Lung (tissue), 12 donors: Measurements from ENCODE around the gene NMT2. TPM values are rescaled to one million over a fixed set of nuclear protein-coding genes. Genes with fewer than 3 reads are reported as not detected.

Experiments used
- ATAC-seq: fragments of 200-7000 bp; cut with Tn5 transposase; one replicate; pipeline ENCODE4 v1.9.1; 2020; ENCODE audit warnings: moderate number of reproducible peaks; ENCODE audit not compliant: insufficient read depth, low FRiP score
- DNase-seq, 3 donors: peaks; one replicate each; pipeline ENCODE4 v3.0.0-alpha.2; 2013 to 2017
- H3K27ac ChIP-seq, 2 donors: one replicate each; pipeline ENCODE4 v1.5.1; 2013; ENCODE audit warnings: mild to moderate bottlenecking in 2 of 2, moderate library complexity in 2 of 2, control low read depth in 1 of 2, inconsistent platforms in 1 of 2, low read depth in 1 of 2, low read length in 1 of 2
- H3K27me3 ChIP-seq, 3 donors: one replicate each; pipeline ENCODE4 v1.5.1; 2013; ENCODE audit warnings: low read length in 2 of 3; ENCODE audit not compliant: control insufficient read depth in 3 of 3, insufficient read depth in 3 of 3
- H3K36me3 ChIP-seq, 4 donors: one replicate each; pipeline ENCODE4 v1.5.1; 2013; ENCODE audit warnings: low read length in 4 of 4, mild to moderate bottlenecking in 1 of 4, moderate library complexity in 1 of 4; ENCODE audit not compliant: control insufficient read depth in 4 of 4, insufficient read depth in 4 of 4
- H3K4me1 ChIP-seq, 5 donors: one replicate each; pipeline ENCODE4 v1.5.1; 2013; ENCODE audit warnings: low read length in 5 of 5, mild to moderate bottlenecking in 2 of 5, moderate library complexity in 1 of 5; ENCODE audit not compliant: control insufficient read depth in 5 of 5, insufficient read depth in 5 of 5
- H3K4me3 ChIP-seq: one replicate; pipeline ENCODE4 v1.5.1; 2013; ENCODE audit warnings: mild to moderate bottlenecking, control low read depth, moderate library complexity
- H3K9ac ChIP-seq, 2 donors: one replicate each; pipeline ENCODE4 v1.5.1; 2013; ENCODE audit warnings: low read length in 2 of 2, control low read depth in 1 of 2; ENCODE audit not compliant: insufficient read depth in 1 of 2
- H3K9me3 ChIP-seq, 4 donors: one replicate each; pipeline ENCODE4 v1.5.1; 2013; ENCODE audit warnings: low read length in 3 of 4, mild to moderate bottlenecking in 1 of 4, moderate library complexity in 1 of 4; ENCODE audit not compliant: control insufficient read depth in 4 of 4, insufficient read depth in 3 of 4
- WGBS, 2 donors: extraction: QIAGEN DNeasy Blood & Tissue Kit; methylation state at CpG; one replicate each; pipeline ENCODE4 v1.1.7; 2013; 5-methylcytosine and 5-hydroxymethylcytosine counted together
- polyA plus RNA-seq, 2 donors: library from polyadenylated mRNA; stranded (reverse); fragments of 200-250 nt; gene quantifications; one replicate each; pipeline ENCODE4 v1.2.1, GENCODE V29; 2013
- total RNA-seq, 2 donors: library from RNA; depleted of rRNA in 1 of 2; stranded (reverse); fragments of >200 nt in 1 of 2; gene quantifications; one replicate each; pipeline ENCODE4 v1.2.1, GENCODE V29; 2014 to 2021
- TF ChIP-seq, protein P1 (sequence below): IDR thresholded peaks from 2 replicates; pipeline ENCODE4 v1.5.1; 2012; ENCODE audit warnings: mild to moderate bottlenecking; ENCODE audit errors: control extremely low read depth, extremely low read depth
- donor health status: control.
- donor health status: control.
- donor health status: Bipolar disorder and iron deficiency.
- donor health status: healthy.
- donor health status: DM: yes; HTN: yes; CAD: no.

Gene NMT2
- total and polyA plus RNA-seq, 4 donors: 3.5 to 20.0 (median 6.4) TPM

DNA sequence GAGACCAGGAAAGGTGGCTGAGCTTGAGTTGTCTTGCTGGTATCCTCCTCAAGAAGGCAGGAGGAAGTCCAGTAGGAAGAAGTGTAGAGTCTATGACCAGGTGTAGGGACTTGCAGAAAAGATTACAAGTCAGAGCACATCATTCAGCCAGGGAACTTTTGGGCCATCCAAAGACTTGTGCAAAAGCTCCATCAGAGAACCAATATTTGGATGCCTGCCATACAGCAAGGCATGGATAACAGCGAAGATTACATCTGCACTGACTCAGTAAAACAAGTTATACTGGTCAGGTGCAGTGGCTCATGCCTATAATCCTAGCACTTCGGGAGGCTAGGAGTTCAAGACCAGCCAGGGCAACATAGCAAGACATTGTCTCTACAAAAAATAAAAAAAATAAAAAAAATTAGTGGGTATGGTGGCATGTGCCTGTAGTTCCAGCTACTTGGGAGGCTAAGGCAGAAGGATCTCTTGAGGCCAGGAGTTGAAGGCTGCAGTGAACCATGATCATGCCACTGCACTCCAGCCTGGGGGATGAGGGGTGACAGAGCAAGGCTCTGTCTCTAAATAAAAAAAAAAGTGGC lies 13.2 kb upstream of the NMT2 start:
- H3K4me3 ChIP-seq: no peak overlapping the region
- H3K9me3 ChIP-seq: peaks cover 0 to 2% (median 0%) of the 10 kb centered on the region in 4 donors
- no peaks in the 10 kb centered on the region for H3K36me3 ChIP-seq
- DNase-seq: no peak
- 87 to 90% methylated on average over 2 of the region's 2 CpGs for WGBS, 2 donors
- H3K9ac ChIP-seq: no peak overlapping the region
- TF ChIP-seq, protein P1, sequence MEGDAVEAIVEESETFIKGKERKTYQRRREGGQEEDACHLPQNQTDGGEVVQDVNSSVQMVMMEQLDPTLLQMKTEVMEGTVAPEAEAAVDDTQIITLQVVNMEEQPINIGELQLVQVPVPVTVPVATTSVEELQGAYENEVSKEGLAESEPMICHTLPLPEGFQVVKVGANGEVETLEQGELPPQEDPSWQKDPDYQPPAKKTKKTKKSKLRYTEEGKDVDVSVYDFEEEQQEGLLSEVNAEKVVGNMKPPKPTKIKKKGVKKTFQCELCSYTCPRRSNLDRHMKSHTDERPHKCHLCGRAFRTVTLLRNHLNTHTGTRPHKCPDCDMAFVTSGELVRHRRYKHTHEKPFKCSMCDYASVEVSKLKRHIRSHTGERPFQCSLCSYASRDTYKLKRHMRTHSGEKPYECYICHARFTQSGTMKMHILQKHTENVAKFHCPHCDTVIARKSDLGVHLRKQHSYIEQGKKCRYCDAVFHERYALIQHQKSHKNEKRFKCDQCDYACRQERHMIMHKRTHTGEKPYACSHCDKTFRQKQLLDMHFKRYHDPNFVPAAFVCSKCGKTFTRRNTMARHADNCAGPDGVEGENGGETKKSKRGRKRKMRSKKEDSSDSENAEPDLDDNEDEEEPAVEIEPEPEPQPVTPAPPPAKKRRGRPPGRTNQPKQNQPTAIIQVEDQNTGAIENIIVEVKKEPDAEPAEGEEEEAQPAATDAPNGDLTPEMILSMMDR: no peak
- no peaks in the 10 kb centered on the region for H3K27me3 ChIP-seq
- H3K4me1 ChIP-seq: no peaks in the 10 kb centered on the region
- H3K27ac ChIP-seq: no peak overlapping the region
- ATAC-seq: no peak

DNA sequence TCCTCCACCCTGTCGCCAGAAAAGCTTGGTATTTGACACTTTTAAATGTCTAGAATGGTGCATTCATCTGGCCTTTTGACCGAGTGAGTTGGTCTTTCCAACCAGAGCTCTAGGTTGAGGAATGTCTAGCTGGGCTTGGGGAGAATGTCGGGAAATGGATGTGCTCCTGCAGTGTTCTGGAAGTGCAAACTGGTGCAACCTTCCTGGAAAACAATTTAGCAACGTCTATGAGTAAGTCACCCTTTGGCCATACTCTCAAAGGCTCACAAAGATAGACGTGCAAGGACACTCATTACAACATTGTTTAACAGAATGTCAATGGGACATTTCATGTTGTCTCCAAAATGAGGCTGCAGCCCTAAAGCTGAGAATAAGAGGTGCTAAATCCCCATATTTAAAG lies 12.2 kb upstream of the NMT2 start:
- Histone ChIP-seq H3K27me3 (no peaks in the 10 kb centered on the region), H3K27ac (no peak overlapping the region), H3K9ac (no peak overlapping the region), H3K36me3 (no peaks in the 10 kb centered on the region), H3K4me1 (no peaks in the 10 kb centered on the region), H3K4me3 (no peak overlapping the region), H3K9me3 (peaks cover 0 to 2% (median 0%) of the 10 kb centered on the region in 4 donors)
- no peak for DNase-seq
- 72 to 80% methylated on average over 5 of the region's 5 CpGs for WGBS, 2 donors
- TF ChIP-seq, protein P1: no peak
- ATAC-seq: no peak

DNA sequence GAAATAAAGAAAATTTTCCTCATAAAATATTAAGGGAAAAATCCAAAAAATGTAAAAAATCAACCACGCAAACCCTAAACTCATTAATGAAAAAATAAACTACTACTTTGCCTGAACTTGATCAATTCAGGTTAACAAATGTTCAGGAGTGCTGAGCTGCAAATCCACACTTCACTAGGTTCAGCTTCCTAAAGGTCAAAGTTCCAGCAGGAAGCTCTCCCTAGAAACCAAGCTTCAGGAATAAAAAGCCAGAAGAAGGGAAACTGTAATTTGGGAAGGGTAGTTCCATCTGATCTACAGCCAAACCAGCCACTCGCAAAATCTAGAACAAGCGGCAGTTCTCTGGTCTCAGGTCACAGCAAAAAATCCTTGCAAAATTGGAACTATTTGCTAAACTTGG lies 7.8 kb upstream of the NMT2 start:
- TF ChIP-seq, protein P1: no peak
- H3K27me3 ChIP-seq: no peaks in the 10 kb centered on the region
- ATAC-seq (no peak), DNase-seq (no peak)
- no peaks in the 10 kb centered on the region for H3K4me1 ChIP-seq
- H3K9me3 ChIP-seq: no peaks in the 10 kb centered on the region
- H3K27ac ChIP-seq: no peak overlapping the region
- no peak overlapping the region for H3K4me3 ChIP-seq
- no peaks in the 10 kb centered on the region for H3K36me3 ChIP-seq
- WGBS, 2 donors: 97 to 98% methylated on average over 3 of the region's 3 CpGs
- no peak overlapping the region for H3K9ac ChIP-seq

DNA sequence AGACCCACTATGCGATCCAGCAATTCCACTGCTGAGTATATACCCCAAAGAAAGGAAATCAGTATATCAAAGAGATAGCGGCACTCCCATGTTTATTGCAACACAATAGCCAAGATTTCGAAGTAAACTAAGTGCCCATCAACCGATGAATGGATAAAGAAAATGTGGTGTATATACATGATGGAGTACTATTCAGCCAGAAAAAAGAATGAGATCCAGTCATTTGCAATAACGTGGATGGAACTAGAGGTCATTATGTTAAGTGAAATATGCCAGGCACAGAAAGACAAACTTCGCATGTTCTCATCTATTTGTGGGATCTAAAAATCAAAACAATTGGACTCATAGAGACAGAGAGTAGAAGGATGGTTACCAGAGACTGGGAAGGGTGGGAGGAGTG lies 7.1 kb upstream of the NMT2 start:
- TF ChIP-seq, protein P1: no peak
- Histone ChIP-seq H3K9ac (no peak overlapping the region), H3K4me3 (no peak overlapping the region), H3K36me3 (no peaks in the 10 kb centered on the region), H3K9me3 (no peaks in the 10 kb centered on the region), H3K4me1 (peaks cover 0 to 4% (median 0%) of the 10 kb centered on the region in 5 donors), H3K27ac (no peak overlapping the region), H3K27me3 (no peaks in the 10 kb centered on the region)
- no peak for DNase-seq
- 89 to 92% methylated on average over 6 of the region's 6 CpGs for WGBS, 2 donors
- ATAC-seq: no peak
